ENCODE measurements around the gene FOCAD.

- TF ChIP-seq, protein P1, sequence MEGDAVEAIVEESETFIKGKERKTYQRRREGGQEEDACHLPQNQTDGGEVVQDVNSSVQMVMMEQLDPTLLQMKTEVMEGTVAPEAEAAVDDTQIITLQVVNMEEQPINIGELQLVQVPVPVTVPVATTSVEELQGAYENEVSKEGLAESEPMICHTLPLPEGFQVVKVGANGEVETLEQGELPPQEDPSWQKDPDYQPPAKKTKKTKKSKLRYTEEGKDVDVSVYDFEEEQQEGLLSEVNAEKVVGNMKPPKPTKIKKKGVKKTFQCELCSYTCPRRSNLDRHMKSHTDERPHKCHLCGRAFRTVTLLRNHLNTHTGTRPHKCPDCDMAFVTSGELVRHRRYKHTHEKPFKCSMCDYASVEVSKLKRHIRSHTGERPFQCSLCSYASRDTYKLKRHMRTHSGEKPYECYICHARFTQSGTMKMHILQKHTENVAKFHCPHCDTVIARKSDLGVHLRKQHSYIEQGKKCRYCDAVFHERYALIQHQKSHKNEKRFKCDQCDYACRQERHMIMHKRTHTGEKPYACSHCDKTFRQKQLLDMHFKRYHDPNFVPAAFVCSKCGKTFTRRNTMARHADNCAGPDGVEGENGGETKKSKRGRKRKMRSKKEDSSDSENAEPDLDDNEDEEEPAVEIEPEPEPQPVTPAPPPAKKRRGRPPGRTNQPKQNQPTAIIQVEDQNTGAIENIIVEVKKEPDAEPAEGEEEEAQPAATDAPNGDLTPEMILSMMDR (IDR thresholded peaks at IDR 0.05; ENCODE audit: low read length), result no peak
- no peak for TF ChIP-seq EZH2 (IDR thresholded peaks at IDR 0.05; ENCODE audit: borderline replicate concordance, low read length)
These were observed 37.4 kb upstream of the FOCAD start for GRCh38 chr9:20646656-20647055.
